ENCODE data around the gene CMSS1.

The CMSS1 gene

DNA sequence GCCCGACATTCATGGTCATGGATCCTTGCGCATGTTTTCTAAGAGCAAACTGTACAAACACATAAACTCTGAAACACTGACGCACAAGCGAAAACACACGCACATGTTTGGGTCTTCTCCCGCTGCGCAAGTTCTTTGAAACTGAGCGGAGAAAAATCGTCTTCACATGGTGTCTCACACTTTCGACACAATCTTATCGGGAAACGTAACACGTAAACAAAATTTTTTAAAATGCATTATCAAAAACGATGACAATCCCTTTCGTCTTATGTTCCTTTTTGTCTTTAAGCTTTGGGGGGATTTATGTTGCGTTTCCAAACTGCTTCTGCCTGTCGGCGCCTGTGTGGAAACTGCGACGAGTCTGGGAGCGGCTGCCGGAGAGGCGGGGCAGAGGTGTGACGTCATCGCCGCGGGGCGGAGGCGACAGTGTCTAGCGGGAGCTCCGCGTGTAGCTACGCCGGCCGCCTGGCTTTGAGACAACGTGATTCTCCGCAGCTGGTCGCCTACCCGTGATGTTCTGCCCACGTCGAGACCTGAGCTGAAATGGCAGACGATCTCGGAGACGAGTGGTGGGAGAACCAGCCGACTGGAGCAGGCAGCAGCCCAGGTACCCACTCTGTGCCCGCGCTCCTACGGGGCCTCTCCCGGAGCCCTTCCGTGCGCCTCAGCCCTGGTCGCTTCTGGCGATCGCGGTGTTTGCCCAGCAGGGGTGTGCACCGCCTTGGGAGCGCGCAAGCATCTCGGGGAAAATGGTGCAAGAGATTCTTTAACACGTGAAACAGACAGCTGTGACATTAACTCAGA is at the start of gene CMSS1:
Gene CMSS1 (plus strand): TSS at position 426 of the 804 bp plus-strand sequence.
- peak within 1 kb of the TSS; percentile 79 for H3K4me3 ChIP-seq (ENCODE audit: low read depth, low read length)
- TF ChIP-seq CTCF (IDR thresholded peaks at IDR 0.05; ENCODE audit: low read depth, low read length): no peak

DNA sequence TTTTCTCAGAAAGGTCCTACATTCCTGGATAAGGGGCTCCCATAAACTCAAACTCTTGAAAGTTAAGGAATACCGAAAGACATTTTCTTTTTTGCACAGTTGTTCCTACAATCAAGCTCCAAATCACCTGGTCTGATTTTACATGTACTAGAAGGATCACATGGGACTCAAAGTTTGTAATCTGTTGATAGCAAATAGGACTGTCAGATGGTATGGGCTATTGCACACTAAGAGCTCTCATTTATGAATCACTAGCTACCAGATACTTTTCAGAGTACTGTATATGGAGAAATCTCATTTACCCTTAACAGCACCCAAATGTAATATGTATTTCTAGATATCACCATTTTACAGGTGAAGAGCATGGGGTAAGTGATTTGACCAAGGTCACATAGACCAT is 49.5 kb upstream of the CMSS1 start:
- TF ChIP-seq CTCF (IDR thresholded peaks at IDR 0.05; ENCODE audit: low read depth, low read length): no peak
- H3K4me3 ChIP-seq (ENCODE audit: low read depth, low read length): no peak overlapping the region

GRCh38 chr3:99768808-99769501 is 48.7 kb upstream of the CMSS1 start:
- no peak overlapping the region for H3K4me3 ChIP-seq (ENCODE audit: low read depth, low read length)
- TF ChIP-seq CTCF (IDR thresholded peaks at IDR 0.05; ENCODE audit: low read depth, low read length): no peak

- H3K4me3 ChIP-seq (ENCODE audit: low read depth, low read length): no peak overlapping the region
- no peak for TF ChIP-seq CTCF (IDR thresholded peaks at IDR 0.05; ENCODE audit: low read depth, low read length)
These were observed 45.5 kb upstream of the CMSS1 start for GRCh38 chr3:99772171-99772570.

GRCh38 chr3:99772671-99773070 is 45.0 kb upstream of the CMSS1 start:
- H3K4me3 ChIP-seq (ENCODE audit: low read depth, low read length): no peak overlapping the region
- TF ChIP-seq CTCF (IDR thresholded peaks at IDR 0.05; ENCODE audit: low read depth, low read length): no peak

GRCh38 chr3:99774467-99774866 is 43.2 kb upstream of the CMSS1 start:
- no peak overlapping the region for H3K4me3 ChIP-seq (ENCODE audit: low read depth, low read length)
- TF ChIP-seq CTCF (IDR thresholded peaks at IDR 0.05; ENCODE audit: low read depth, low read length): no peak

Measured in WI38 (cell line).